Retinal pigment epithelial cell (primary cell): ENCODE data around the gene CHST13.

Experiments
- DNase-seq: peaks from one replicate; pipeline ENCODE4 v3.0.0-alpha.2; 2010; ENCODE audit warnings: low read depth
- H3K4me3 ChIP-seq: 2 replicates; pipeline ENCODE4 v1.5.1; 2011; ENCODE audit warnings: mild to moderate bottlenecking, low read length, control low read depth, moderate library complexity
- TF ChIP-seq, protein P1 (sequence below): conservative IDR thresholded peaks from 2 replicates; pipeline ENCODE4 v1.5.1; 2011; ENCODE audit warnings: low read depth, low read length, control low read depth, inconsistent platforms

Gene CHST13

DNA sequence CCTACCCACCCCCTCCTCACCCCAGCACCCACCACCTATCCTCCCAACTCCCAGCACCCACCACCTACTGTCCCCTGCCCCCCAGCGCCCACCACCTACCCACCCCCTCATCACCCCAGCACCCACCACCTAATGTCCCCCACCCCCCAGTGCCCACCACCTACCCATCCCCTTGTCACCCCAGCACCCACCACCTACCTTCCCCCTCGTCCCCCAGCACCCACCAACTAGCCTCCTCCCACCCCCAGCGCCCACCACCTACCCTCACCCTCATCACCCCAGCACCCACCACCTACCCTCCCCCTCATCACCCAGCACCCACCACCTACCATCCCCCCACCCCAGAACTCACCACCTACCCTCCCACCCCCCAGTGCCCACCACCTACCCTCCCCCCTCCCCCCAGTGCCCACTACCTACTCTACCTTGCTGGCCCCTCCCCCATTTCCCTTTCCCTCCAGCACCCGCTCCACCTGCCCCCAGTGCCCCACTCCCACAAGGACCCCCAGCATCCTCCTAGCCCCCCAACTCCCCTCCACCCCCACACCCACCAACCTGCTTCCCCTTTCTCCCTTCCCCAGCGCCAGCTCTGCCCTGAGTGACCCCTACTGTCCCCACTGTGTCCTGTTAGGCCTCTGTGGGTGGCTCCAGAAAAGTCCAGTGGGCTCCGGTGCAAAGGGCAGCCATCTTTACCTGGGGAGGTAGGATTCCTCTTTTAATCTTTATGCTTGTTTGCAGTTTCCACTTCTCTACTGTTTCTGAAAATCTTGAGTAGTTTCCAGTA, 7.6 kb upstream of the CHST13 start:
- no peak for DNase-seq
- H3K4me3 ChIP-seq = no peak overlapping the region
- TF ChIP-seq, protein P1, sequence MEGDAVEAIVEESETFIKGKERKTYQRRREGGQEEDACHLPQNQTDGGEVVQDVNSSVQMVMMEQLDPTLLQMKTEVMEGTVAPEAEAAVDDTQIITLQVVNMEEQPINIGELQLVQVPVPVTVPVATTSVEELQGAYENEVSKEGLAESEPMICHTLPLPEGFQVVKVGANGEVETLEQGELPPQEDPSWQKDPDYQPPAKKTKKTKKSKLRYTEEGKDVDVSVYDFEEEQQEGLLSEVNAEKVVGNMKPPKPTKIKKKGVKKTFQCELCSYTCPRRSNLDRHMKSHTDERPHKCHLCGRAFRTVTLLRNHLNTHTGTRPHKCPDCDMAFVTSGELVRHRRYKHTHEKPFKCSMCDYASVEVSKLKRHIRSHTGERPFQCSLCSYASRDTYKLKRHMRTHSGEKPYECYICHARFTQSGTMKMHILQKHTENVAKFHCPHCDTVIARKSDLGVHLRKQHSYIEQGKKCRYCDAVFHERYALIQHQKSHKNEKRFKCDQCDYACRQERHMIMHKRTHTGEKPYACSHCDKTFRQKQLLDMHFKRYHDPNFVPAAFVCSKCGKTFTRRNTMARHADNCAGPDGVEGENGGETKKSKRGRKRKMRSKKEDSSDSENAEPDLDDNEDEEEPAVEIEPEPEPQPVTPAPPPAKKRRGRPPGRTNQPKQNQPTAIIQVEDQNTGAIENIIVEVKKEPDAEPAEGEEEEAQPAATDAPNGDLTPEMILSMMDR = no peak

DNA sequence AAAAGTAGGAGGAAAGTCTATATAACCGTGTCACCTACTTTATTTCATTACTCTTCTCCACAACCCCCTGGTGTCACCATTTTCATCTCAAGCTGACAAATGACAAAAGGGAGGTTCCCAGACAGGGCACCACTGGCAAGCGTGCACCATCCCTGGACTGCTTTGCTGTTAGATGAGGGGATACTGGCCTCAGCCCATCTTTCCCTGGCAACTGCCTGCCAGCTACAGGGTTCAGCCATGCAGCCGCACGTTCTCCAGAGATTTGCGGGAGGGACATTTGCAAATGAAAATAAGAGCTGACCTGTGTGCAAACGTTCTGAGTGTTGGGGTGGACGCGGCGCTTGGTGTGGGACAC, 7.0 kb upstream of the CHST13 start:
- no peak overlapping the region for H3K4me3 ChIP-seq
- DNase-seq = no peak
- TF ChIP-seq, protein P1 = no peak

DNA sequence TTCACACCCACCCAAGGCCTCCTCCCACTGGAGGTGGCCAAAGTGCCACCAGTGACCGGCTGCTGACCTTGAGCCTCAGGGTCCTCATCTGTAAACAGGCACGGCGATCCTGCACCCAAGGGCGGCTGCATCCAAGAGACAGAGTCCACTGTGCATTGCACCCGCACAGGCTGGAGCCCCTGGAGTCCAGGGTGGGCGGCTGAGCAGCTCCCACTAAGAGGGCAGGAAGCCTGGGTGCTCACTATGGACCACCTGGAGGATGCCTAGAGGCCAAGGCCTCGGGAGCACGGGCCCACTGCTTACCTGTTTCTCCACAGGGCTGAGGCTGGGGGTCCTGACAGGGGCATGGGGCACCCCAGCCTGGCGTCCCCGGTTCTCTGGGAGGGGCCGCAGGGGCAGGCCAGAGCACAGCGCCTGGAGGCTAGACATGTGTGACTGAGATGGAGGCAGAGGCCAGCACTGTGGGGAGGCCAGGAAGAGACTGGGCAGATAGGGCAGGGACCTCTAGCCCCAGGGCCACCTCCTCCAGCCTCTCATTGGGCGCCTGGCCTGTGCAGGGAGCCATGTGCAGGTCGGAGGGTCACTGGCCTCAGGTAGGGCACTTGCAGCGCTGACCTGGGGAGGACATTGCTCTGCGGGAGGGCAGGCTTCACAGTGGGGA, 6.5 kb upstream of the CHST13 start, which contains the start of gene UROC1:
Gene UROC1 (minus strand): TSS at position 483 of the 661 bp plus-strand sequence. CDS start 54 bp downstream, at position 429.
- TF ChIP-seq, protein P1 = no peak
- no peak within 1 kb of the TSS for H3K4me3 ChIP-seq
- no peak for DNase-seq

DNA sequence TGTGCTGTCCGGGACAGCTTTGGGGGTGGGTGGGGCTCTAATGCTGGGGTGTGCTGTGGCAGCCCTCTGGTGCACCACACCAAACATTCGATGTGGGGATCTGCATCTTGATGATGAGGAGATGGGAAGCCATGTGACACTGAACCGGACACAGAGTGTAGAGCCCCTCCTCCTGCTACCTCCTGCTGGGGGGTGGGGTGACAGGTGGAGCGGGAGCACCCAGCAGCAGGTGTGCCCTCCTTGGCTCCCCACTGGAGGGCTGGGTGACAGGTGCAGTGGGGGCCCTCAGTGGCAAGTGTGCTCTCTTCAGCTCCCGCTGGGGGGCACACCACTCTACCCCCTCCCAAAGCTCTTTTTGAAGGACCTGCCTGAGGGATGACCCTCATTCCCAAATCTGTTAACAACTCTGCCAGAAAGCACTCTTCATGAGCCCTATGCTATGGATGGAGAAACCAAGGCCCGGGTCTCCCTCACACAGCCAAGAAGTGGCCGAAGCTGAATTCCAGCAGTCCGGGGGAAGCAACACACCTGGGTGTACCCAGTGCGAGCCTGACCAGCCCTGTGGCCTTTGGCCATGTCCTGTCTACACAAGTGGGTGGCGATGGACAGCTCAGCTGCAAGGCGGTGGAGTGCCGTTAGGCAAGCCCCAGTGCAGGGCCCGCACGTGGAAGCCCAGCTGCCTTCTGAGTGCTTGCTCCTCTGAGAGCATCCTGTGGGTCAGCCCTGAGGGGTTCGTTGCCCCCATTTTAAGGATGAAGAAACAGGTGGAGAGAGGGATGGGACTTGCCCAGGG, 5.8 kb upstream of the CHST13 start:
- H3K4me3 ChIP-seq = no peak overlapping the region
- DNase-seq = no peak
- TF ChIP-seq, protein P1 = no peak

DNA sequence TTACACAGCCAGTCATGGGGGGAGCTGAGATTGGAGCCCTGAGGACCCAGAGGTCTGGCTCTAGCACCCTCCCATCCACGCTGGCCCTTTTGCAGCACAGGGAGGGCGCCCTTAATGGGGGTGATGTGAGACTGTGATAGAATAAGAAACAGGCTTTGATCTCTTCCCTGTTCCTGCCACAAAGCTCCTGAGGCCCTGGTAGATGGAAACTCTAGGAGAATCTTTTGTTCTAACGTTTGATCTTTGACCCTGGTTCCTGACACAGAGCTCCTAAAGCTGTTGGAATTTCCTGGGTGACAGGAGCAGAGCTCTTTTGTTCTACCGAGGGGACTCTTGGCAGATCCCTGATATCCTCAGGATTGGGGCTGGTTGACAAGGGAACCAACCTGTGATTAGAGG, 5.2 kb upstream of the CHST13 start:
- H3K4me3 ChIP-seq = no peak overlapping the region
- TF ChIP-seq, protein P1 = no peak
- no peak for DNase-seq

DNA sequence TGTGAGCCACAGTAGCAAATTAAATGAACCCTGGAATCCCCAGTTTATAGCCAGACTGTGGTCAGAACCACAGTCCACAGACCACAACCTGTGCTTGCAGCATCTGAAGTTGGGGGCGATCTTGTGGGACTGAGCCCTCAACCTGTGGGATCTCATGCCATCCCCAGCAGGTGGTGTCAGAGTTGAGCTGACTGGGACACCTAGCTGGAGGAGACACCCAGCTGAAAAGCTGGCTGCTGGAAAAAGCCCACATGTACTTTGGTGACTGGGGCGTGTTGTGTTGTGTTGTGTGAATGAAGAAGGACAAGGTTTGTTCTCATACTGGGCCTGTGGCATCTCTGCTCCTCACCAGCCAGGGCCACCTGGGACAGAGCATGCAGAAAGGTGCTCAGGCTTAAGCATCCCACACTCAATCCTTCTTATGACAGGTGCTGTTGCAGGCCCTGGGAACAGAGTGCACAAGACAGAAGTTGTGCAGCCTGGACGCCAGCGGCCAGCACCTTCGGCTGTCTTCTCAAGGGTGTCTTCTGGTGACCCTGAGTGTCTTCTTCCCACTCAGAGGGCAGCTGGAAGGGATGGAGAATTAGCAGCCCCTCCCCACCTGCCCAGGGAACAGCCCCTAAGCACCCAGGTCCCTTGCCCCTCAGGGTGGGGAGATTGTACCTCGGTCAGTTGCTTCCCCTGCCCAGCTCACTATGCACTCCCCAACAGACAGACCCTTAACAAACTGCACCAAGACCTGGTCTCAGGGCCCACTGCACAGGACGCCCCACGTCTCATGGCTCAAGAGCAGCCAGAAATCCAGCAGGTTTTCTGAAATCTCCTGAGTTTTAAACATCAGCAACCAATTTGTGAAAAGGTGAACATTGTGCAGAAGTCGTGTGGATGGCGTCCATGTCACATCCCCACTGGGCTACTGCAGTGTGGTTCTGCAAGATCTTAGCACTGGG, 4.2 kb upstream of the CHST13 start:
- DNase-seq = no peak
- no peak overlapping the region for H3K4me3 ChIP-seq
- TF ChIP-seq, protein P1 = no peak
